Esophagus muscularis mucosa (tissue), 4 donors: ENCODE data around the gene WNT3. TPM values are rescaled to one million over a fixed set of nuclear protein-coding genes. Genes with fewer than 3 reads are reported as not detected.
"Not testable (repeated sequence)": the region's sequence is repeated elsewhere in the genome, so short reads cannot be mapped to it uniquely, and the experiment has no call there.

Source experiments
- DNase-seq: peaks from one replicate; pipeline ENCODE4 v3.0.0-alpha.2; 2017; ENCODE audit errors: extremely low spot score
- H3K27ac ChIP-seq, 4 donors: fragments of 200-600 bp; sonication (generic); replicated peaks in 1 of 4; 1 replicate in 3 of 4; 2 replicates in 1 of 4; pipeline ENCODE4 v1.5.1; 2016 to 2019; ENCODE audit warnings: mild to moderate bottlenecking in 1 of 4
- H3K27me3 ChIP-seq, 4 donors: fragments of 200-600 bp; sonication (generic); one replicate each; pipeline versions ENCODE4 v1.5.1 to v1.6.0; 2016 to 2019
- H3K36me3 ChIP-seq, 4 donors: fragments of 200-600 bp; sonication (generic); one replicate each; pipeline ENCODE4 v1.5.1; 2016 to 2019
- H3K4me1 ChIP-seq, 4 donors: fragments of 200-600 bp; sonication (generic); one replicate each; pipeline ENCODE4 v1.5.1; 2016 to 2019
- H3K4me3 ChIP-seq, 4 donors: fragments of 200-600 bp; sonication (generic); 1 replicate in 2 of 4; 2 replicates in 2 of 4; pipeline ENCODE4 v1.5.1; 2016 to 2019; ENCODE audit warnings: mild to moderate bottlenecking in 4 of 4, moderate library complexity in 1 of 4
- H3K9me3 ChIP-seq, 4 donors: fragments of 200-600 bp; sonication (generic); 1 replicate in 3 of 4; 2 replicates in 1 of 4; pipeline ENCODE4 v1.5.1; 2016 to 2019
- EP300 ChIP-seq: sonication (generic); formaldehyde crosslinking; IDR thresholded peaks from one replicate; pipeline ENCODE4 v1.6.1; 2017; ENCODE audit warnings: antibody characterized with exemption
- POLR2A ChIP-seq: fragments of 450-650 bp; IDR thresholded peaks from one replicate; pipeline ENCODE4 v1.6.1; 2017; ENCODE audit warnings: antibody characterized with exemption, moderate library complexity, mild to moderate bottlenecking, low read depth
- POLR2AphosphoS5 ChIP-seq, 2 donors: sonication (generic); formaldehyde crosslinking; IDR thresholded peaks; one replicate each; pipeline ENCODE4 v1.6.1; 2017; ENCODE audit warnings: antibody characterized with exemption in 2 of 2
- WGBS: methylation state at CpG from one replicate; pipeline ENCODE4 v1.1.5; 2018; 5-methylcytosine and 5-hydroxymethylcytosine counted together
- intact Hi-C: fragments of 100-400 bp; cut with DNase I; formaldehyde crosslinking; loops from one replicate; pipeline ENCODE4 v1.15.1; 2023
- total RNA-seq, 4 donors: library from RNA; depleted of rRNA; stranded (reverse); fragments of >200 nt; gene quantifications; one replicate each; pipeline versions ENCODE4 v1.1.0 to v1.2.1, GENCODE V29; 2016
- TF ChIP-seq, protein P1 (sequence below), 3 experiments: fragments of 200-600 bp in 2 of 3; fragments of 450-650 bp in 1 of 3; sonication (generic) in 2 of 3; IDR thresholded peaks; one replicate each; pipeline ENCODE4 v1.5.1; 2017 to 2019; ENCODE audit warnings: antibody characterized with exemption in 3 of 3, mild to moderate bottlenecking in 2 of 3, moderate library complexity in 1 of 3

Gene WNT3
- total RNA-seq, 4 donors from 2014 or later: under 0.01 to 1.3 (median 1.1) TPM

GRCh38 chr17:46763416-46763815 lies 55.1 kb downstream of the WNT3 start:
- WGBS: 82% methylated on average over 3 of the region's 3 CpGs
- intact Hi-C loops: no loop called here

GRCh38 chr17:46759141-46759540 lies 59.4 kb downstream of the WNT3 start:
- intact Hi-C loops: no loop called here
- H3K36me3 ChIP-seq: peaks cover 16 to 44% (median 28%) of the 10 kb centered on the region in 4 donors
- 91% methylated on average over 9 of the region's 9 CpGs for WGBS

More at GRCh38 chr17:46763416-46763815, 55.1 kb downstream of the WNT3 start:
- Histone ChIP-seq H3K4me1 (peaks cover 0 to 13% (median 4%) of the 10 kb centered on the region in 4 donors), H3K4me3 (no peak overlapping the region), H3K27me3 (no peaks in the 10 kb centered on the region), H3K27ac (no peak overlapping the region), H3K9me3 (no peaks in the 10 kb centered on the region), H3K36me3 (peaks cover 0 to 8% (median 2%) of the 10 kb centered on the region in 4 donors)
- TF ChIP-seq, protein P1, sequence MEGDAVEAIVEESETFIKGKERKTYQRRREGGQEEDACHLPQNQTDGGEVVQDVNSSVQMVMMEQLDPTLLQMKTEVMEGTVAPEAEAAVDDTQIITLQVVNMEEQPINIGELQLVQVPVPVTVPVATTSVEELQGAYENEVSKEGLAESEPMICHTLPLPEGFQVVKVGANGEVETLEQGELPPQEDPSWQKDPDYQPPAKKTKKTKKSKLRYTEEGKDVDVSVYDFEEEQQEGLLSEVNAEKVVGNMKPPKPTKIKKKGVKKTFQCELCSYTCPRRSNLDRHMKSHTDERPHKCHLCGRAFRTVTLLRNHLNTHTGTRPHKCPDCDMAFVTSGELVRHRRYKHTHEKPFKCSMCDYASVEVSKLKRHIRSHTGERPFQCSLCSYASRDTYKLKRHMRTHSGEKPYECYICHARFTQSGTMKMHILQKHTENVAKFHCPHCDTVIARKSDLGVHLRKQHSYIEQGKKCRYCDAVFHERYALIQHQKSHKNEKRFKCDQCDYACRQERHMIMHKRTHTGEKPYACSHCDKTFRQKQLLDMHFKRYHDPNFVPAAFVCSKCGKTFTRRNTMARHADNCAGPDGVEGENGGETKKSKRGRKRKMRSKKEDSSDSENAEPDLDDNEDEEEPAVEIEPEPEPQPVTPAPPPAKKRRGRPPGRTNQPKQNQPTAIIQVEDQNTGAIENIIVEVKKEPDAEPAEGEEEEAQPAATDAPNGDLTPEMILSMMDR (IDR thresholded peaks at IDR 0.05): no peak
- TF ChIP-seq EP300 (no peak), POLR2A (no peak), POLR2AphosphoS5 (IDR thresholded peaks at IDR 0.05) (no peak)
- no peak for DNase-seq

GRCh38 chr17:46758614-46759013 lies 59.9 kb downstream of the WNT3 start:
- H3K36me3 ChIP-seq: peaks cover 16 to 50% (median 31%) of the 10 kb centered on the region in 4 donors
- no peaks in the 10 kb centered on the region for H3K9me3 ChIP-seq
- H3K27ac ChIP-seq: no peak overlapping the region
- 91% methylated on average over 5 of the region's 5 CpGs for WGBS
- intact Hi-C loops: no loop called here
- H3K4me3 ChIP-seq: no peak overlapping the region
- TF ChIP-seq, protein P1 (IDR thresholded peaks at IDR 0.05): no peak
- TF ChIP-seq EP300: no peak
- no peak for TF ChIP-seq POLR2A
- TF ChIP-seq POLR2AphosphoS5 (IDR thresholded peaks at IDR 0.05): no peak
- no peaks in the 10 kb centered on the region for H3K4me1 ChIP-seq
- no peak for DNase-seq
- no peaks in the 10 kb centered on the region for H3K27me3 ChIP-seq

More at GRCh38 chr17:46759141-46759540, 59.4 kb downstream of the WNT3 start:
- DNase-seq: no peak
- no peak for TF ChIP-seq EP300
- H3K4me3 ChIP-seq: no peak overlapping the region
- no peaks in the 10 kb centered on the region for H3K9me3 ChIP-seq
- no peaks in the 10 kb centered on the region for H3K27me3 ChIP-seq
- H3K4me1 ChIP-seq: peaks cover 0 to under 1% (median 0%) of the 10 kb centered on the region in 4 donors
- no peak overlapping the region for H3K27ac ChIP-seq

DNA sequence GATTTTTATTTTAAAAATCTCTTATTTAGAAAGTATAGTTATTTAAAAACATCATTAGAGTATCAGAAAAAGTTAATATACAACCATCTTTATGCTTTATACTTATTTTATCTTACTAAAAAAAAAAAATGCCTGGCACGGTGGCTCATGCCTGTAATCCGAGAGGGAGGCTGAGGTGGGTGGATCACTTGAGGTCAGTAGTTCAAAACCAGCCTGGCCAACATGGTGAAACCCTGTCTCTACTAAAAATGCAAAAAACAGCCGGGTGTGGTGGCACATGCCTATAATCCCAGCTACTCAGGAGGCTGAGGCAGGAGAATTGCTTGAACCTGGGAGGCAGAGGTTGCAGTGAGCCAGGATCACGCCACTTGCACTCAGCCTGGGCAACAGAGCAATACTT lies 60.9 kb downstream of the WNT3 start:
- DNase-seq, H3K9me3 ChIP-seq, H3K4me3 ChIP-seq, intact Hi-C loops, H3K27me3 ChIP-seq, H3K27ac ChIP-seq, H3K4me1 ChIP-seq: not testable (repeated sequence)
- 81% methylated on average over 4 of the region's 4 CpGs for WGBS
- peaks cover 20 to 59% (median 37%) of the 10 kb centered on the region in 4 donors for H3K36me3 ChIP-seq

GRCh38 chr17:46756861-46757260 lies 61.6 kb downstream of the WNT3 start:
- H3K4me3 ChIP-seq: no peak overlapping the region
- WGBS: 85% methylated on average over 2 of the region's 2 CpGs
- DNase-seq: no peak
- H3K4me1 ChIP-seq: no peaks in the 10 kb centered on the region
- H3K27ac ChIP-seq: no peak overlapping the region
- no peaks in the 10 kb centered on the region for H3K27me3 ChIP-seq
- no peaks in the 10 kb centered on the region for H3K9me3 ChIP-seq
- TF ChIP-seq, protein P1 (IDR thresholded peaks at IDR 0.05): no peak
- TF ChIP-seq POLR2AphosphoS5 (IDR thresholded peaks at IDR 0.05): no peak
- TF ChIP-seq EP300: no peak
- no peak for TF ChIP-seq POLR2A
- H3K36me3 ChIP-seq: peaks cover 23 to 66% (median 44%) of the 10 kb centered on the region in 4 donors
- intact Hi-C loops: no loop called here

GRCh38 chr17:46756081-46756735 lies 62.3 kb downstream of the WNT3 start:
- Histone ChIP-seq H3K9me3 (no peaks in the 10 kb centered on the region), H3K27me3 (no peaks in the 10 kb centered on the region), H3K4me1 (no peaks in the 10 kb centered on the region), H3K36me3 (peaks cover 25 to 73% (median 50%) of the 10 kb centered on the region in 4 donors), H3K27ac (no peak overlapping the region), H3K4me3 (no peak overlapping the region)
- intact Hi-C loops: no loop called here
- TF ChIP-seq POLR2A (no peak), POLR2AphosphoS5 (IDR thresholded peaks at IDR 0.05) (no peak), EP300 (no peak)
- TF ChIP-seq, protein P1 (IDR thresholded peaks at IDR 0.05): no peak
- DNase-seq: no peak
- 84% methylated on average over 4 of the region's 4 CpGs for WGBS
